HCT116 (cell line): Measurements from ENCODE around the gene HNRNPDL. TPM values are rescaled to one million over a fixed set of nuclear protein-coding genes. Genes with fewer than 3 reads are reported as not detected.
A peak's percentile ranks its signal among the peaks of the same experiment; 100 is the strongest.

Experiments
- ATAC-seq: fragments of 200-7000 bp; cut with Tn5 transposase; 2 replicates; pipeline ENCODE4 v1.9.1; 2020; ENCODE audit warnings: mild to moderate bottlenecking, moderate library complexity
- BruUV-seq: library from RNA; stranded (reverse); fragments of 400-500 nt; replicated peaks from 2 replicates; lab custom pipeline; 2021; lab: Mats Ljungman, UMichigan
- CTCF ChIA-PET: fragments of 300-600 bp; sonication (Branson Sonifier 250); formaldehyde crosslinking; loops from one replicate; lab custom pipeline; 2021; ENCODE audit warnings: antibody characterized with exemption; lab: Charles Lee
- POLR2A ChIA-PET: fragments of 300-600, 350-600 bp; sonication (Branson Sonifier 250); formaldehyde crosslinking; loops from one replicate; lab custom pipeline; 2021; ENCODE audit warnings: antibody characterized with exemption; lab: Charles Lee
- RAD21 ChIA-PET, 2 experiments: fragments of 300-600 bp; sonication (Branson Sonifier 250); formaldehyde crosslinking; loops; one replicate each; lab custom pipeline; 2023; ENCODE audit warnings: low total read pairs in 2 of 2; ENCODE audit not compliant: uncharacterized antibody in 2 of 2, unreplicated experiment in 2 of 2, low non-redundant PET in 1 of 2; lab: Charles Lee
- DNase-seq: peaks from one replicate; pipeline ENCODE4 v3.0.0-alpha.2; 2010; ENCODE audit warnings: low read depth, low spot score
- H2AFZ ChIP-seq: fragments of 200-600 bp; shearing (Covaris generic), sonication (generic); 2 replicates; pipeline ENCODE4 v1.6.1; 2017; ENCODE audit warnings: low read depth, mixed run types, mixed read lengths, antibody characterized with exemption, low read length; ENCODE audit not compliant: poor library complexity, severe bottlenecking
- H3K27ac ChIP-seq: 2 replicates; pipeline ENCODE4 v1.5.1; 2012; ENCODE audit warnings: low read depth, low read length
- H3K27me3 ChIP-seq: fragments of 200-600 bp; sonication (generic); 2 replicates; pipeline ENCODE4 v1.6.1; 2016; ENCODE audit warnings: mixed run types, low read length, mixed read lengths; ENCODE audit not compliant: insufficient read depth
- H3K36me3 ChIP-seq, 2 experiments: fragments of 200-500 bp in 1 of 2; fragments of 200-600 bp in 1 of 2; sonication (Bioruptor generic) in 1 of 2; sonication (generic) in 1 of 2; 2 replicates each; pipeline versions ENCODE4 v1.5.1 to v1.6.1; 2014 to 2016; ENCODE audit warnings: low read length in 2 of 2, inconsistent platforms in 1 of 2, mixed read lengths in 1 of 2, mixed run types in 1 of 2; ENCODE audit not compliant: insufficient read depth in 2 of 2, control insufficient read depth in 1 of 2
- H3K4me1 ChIP-seq, 2 experiments: fragments of 200-600 bp in 1 of 2; sonication (generic) in 1 of 2; 2 replicates each; pipeline versions ENCODE4 v1.5.1 to v1.6.1; 2012 to 2017; ENCODE audit warnings: low read length in 2 of 2, inconsistent platforms in 1 of 2, mild to moderate bottlenecking in 1 of 2, mixed read lengths in 1 of 2, mixed run types in 1 of 2, moderate library complexity in 1 of 2; ENCODE audit not compliant: insufficient read depth in 2 of 2, control insufficient read depth in 1 of 2
- H3K4me2 ChIP-seq: fragments of 200-600 bp; sonication (generic); 2 replicates; pipeline ENCODE4 v1.6.1; 2017; ENCODE audit warnings: mixed run types, low read length, mixed read lengths
- H3K4me3 ChIP-seq, 2 experiments: fragments of 200-600 bp in 1 of 2; sonication (generic) in 1 of 2; replicated peaks in 1 of 2; 2 replicates each; pipeline ENCODE4 v1.5.1; 2011 to 2016; ENCODE audit warnings: low read length in 2 of 2, control low read depth in 1 of 2, low read depth in 1 of 2, mild to moderate bottlenecking in 1 of 2, mixed read lengths in 1 of 2, mixed run types in 1 of 2
- H3K79me2 ChIP-seq: fragments of 200-600 bp; sonication (generic); 2 replicates; pipeline ENCODE4 v1.6.1; 2017; ENCODE audit warnings: mild to moderate bottlenecking, mixed run types, low read length, moderate library complexity, mixed read lengths; ENCODE audit not compliant: insufficient read depth
- H3K9ac ChIP-seq: fragments of 200-600 bp; sonication (generic); 2 replicates; pipeline ENCODE4 v1.6.1; 2016; ENCODE audit warnings: low read length, mixed read lengths
- H3K9me2 ChIP-seq: fragments of 200-600 bp; sonication (generic), shearing (Covaris generic); 2 replicates; pipeline ENCODE4 v1.6.1; 2017; ENCODE audit warnings: mixed run types, mild to moderate bottlenecking, moderate library complexity; ENCODE audit not compliant: insufficient read depth
- H3K9me3 ChIP-seq, 2 experiments: fragments of 200-500 bp in 1 of 2; fragments of 200-600 bp in 1 of 2; sonication (Bioruptor generic) in 1 of 2; sonication (generic) in 1 of 2; 2 replicates each; pipeline ENCODE4 v1.6.1; 2014 to 2017; ENCODE audit warnings: low read length in 2 of 2, mixed read lengths in 2 of 2, inconsistent platforms in 1 of 2, low read depth in 1 of 2, mild to moderate bottlenecking in 1 of 2, mixed run types in 1 of 2, moderate library complexity in 1 of 2; ENCODE audit not compliant: control insufficient read depth in 1 of 2, insufficient read depth in 1 of 2
- H4K20me1 ChIP-seq: fragments of 200-600 bp; sonication (generic), shearing (Covaris generic); 2 replicates; pipeline ENCODE4 v1.6.1; 2017; ENCODE audit warnings: mixed run types, mild to moderate bottlenecking, moderate library complexity; ENCODE audit not compliant: insufficient read depth
- CBX3 ChIP-seq: IDR thresholded peaks from 2 replicates; pipeline ENCODE4 v1.6.1; 2012; ENCODE audit warnings: low read depth
- CEBPB ChIP-seq: IDR thresholded peaks from 2 replicates; pipeline ENCODE4 v1.6.1; 2012; ENCODE audit warnings: low read depth
- ELF1 ChIP-seq: IDR thresholded peaks from 2 replicates; pipeline ENCODE4 v1.6.1; 2012; ENCODE audit warnings: low read depth, borderline replicate concordance
- EZH2 ChIP-seq: fragments of 200-600 bp; sonication (generic); IDR thresholded peaks from 2 replicates; pipeline ENCODE4 v1.6.1; 2017; ENCODE audit warnings: antibody characterized with exemption, mixed run types
- POLR2AphosphoS5 ChIP-seq: IDR thresholded peaks from 2 replicates; pipeline ENCODE4 v1.6.1; 2011; ENCODE audit warnings: mild to moderate bottlenecking, low read depth, low read length, moderate library complexity
- RAD21 ChIP-seq: IDR thresholded peaks from 2 replicates; pipeline ENCODE4 v1.6.1; 2012; ENCODE audit warnings: low read depth, mild to moderate bottlenecking
- SP1 ChIP-seq: IDR thresholded peaks from 2 replicates; pipeline ENCODE4 v1.6.1; 2012; ENCODE audit warnings: low read depth
- SRF ChIP-seq: IDR thresholded peaks from 2 replicates; pipeline ENCODE4 v1.6.1; 2012; ENCODE audit warnings: low read depth
- TCF7L2 ChIP-seq: IDR thresholded peaks from 2 replicates; pipeline ENCODE4 v1.7.0; 2011; ENCODE audit warnings: borderline replicate concordance, inconsistent platforms; ENCODE audit not compliant: insufficient read depth, insufficient read length; ENCODE audit errors: extremely low read depth
- ZFX ChIP-seq: fragments of 450-650 bp; IDR thresholded peaks from 2 replicates; pipeline ENCODE4 v1.6.1; 2017
- ZNF274 ChIP-seq: fragments of 200-500 bp; sonication (Bioruptor generic); IDR thresholded peaks from 2 replicates; pipeline ENCODE4 v1.6.1; 2014; ENCODE audit warnings: mild to moderate bottlenecking, low read depth, low read length, inconsistent platforms
- intact Hi-C: fragments of 100-400 bp; cut with micrococcal nuclease; formaldehyde crosslinking; loops from 2 replicates; pipeline ENCODE4 v1.10.0; 2022
- total RNA-seq: library from RNA; stranded (reverse); gene quantifications from one replicate; pipeline ENCODE4 v1.2.1, GENCODE V29; 2021; ENCODE audit not compliant: unreplicated experiment
- TF ChIP-seq, protein P1 (sequence below): IDR thresholded peaks from 2 replicates; pipeline ENCODE4 v1.6.1; 2012
- TF ChIP-seq, protein P2 (sequence below), 3 experiments: fragments of 200-600 bp in 1 of 3; sonication (generic) in 1 of 3; IDR thresholded peaks in 2 of 3; conservative IDR thresholded peaks in 1 of 3; 2 replicates each; pipeline ENCODE4 v1.5.1; 2012 to 2017; ENCODE audit warnings: low read depth in 2 of 3, low read length in 2 of 3, antibody characterized with exemption in 1 of 3, borderline replicate concordance in 1 of 3, control low read depth in 1 of 3, mild to moderate bottlenecking in 1 of 3, mixed read lengths in 1 of 3, mixed run types in 1 of 3, moderate library complexity in 1 of 3; ENCODE audit not compliant: insufficient read depth in 1 of 3
- TF ChIP-seq, protein P3 (sequence below): IDR thresholded peaks from 2 replicates; pipeline ENCODE4 v1.6.1; 2012; ENCODE audit warnings: low read depth

Gene HNRNPDL
- total RNA-seq, 1 experiment from 2014 or later: 206 TPM

DNA sequence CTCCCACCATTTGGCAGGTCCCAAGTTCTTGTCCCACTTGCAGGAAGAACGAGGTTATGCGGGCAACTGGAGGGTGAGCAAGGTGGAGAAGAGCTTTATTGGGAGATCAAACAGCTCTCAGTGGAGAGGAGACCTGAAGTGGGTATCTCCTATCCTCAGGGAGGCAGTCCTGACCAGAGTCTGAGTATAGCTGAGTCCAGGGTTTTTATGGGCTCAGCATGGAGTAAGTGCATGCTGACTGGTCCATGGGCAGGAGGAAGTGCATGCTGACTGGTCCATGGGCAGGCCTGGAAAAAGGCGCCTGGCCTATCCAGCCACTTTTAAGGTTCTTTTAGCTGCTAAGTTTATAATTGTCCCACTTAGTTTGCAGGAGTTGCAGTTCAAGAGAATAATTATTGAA, 49.0 kb downstream of the HNRNPDL start:
- ChIA-PET CTCF (interaction anchor here (1.5 kb wide), 1 partner anchor 48 kb away, joined by 5 read pairs; no protein-coding TSS in a partner anchor), POLR2A (interaction anchor here (1.8 to 3.7 kb wide), 2 partner anchors 43 to 48 kb away, joined by 4 to 23 read pairs; no protein-coding TSS in a partner anchor), RAD21 (no interaction called here)
- no peak for DNase-seq
- Histone ChIP-seq H4K20me1 (no peaks in the 10 kb centered on the region), H3K9me2 (no peaks in the 10 kb centered on the region), H3K9ac (no peak overlapping the region), H3K4me2 (no peak overlapping the region), H3K4me1 (peaks cover 11 to 18% of the 10 kb centered on the region in 2 experiments), H3K4me3 (no peak overlapping the region), H3K27ac (no peak overlapping the region), H3K27me3 (no peaks in the 10 kb centered on the region), H2AFZ (no peak overlapping the region), H3K36me3 (no peaks in the 10 kb centered on the region), H3K79me2 (peaks cover 6% of the 10 kb centered on the region), H3K9me3 (no peaks in the 10 kb centered on the region)
- intact Hi-C loops: no loop called here
- ATAC-seq: peak; percentile 51
- TF ChIP-seq ZNF274: no peak
- TF ChIP-seq ZFX: no peak
- TF ChIP-seq CBX3: no peak
- no peak for TF ChIP-seq SRF
- TF ChIP-seq, protein P1, sequence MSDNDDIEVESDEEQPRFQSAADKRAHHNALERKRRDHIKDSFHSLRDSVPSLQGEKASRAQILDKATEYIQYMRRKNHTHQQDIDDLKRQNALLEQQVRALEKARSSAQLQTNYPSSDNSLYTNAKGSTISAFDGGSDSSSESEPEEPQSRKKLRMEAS: no peak
- TF ChIP-seq POLR2AphosphoS5: no peak
- BruUV-seq: no TSS peak

DNA sequence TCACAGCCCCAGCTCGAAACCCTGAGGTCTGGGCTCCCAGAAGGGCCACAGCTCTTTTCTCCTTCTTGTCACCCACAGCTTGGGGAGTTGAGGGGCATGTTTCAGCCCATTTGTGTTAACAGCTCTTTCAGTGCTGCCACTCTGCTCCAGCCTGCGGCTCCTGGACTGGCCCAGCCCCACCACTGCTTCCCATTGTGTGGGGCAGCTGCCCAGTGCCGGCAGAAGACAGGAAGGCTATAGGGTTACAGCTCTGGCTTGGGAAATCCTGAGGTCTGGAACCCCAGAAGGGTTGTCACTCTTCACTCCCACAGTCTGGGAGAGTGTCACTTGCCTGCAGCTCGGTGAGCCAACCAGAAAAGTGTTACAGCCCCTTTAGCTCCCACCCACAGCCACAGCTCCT, 49.4 kb downstream of the HNRNPDL start:
- no peaks in the 10 kb centered on the region for H4K20me1 ChIP-seq
- BruUV-seq: no TSS peak
- peak overlapping the region; percentile 31; the same call in 1 of the 2 replicates for H3K27ac ChIP-seq
- CTCF ChIA-PET: interaction anchor here (1.0 to 1.5 kb wide), 2 partner anchors 8 to 48 kb away, joined by 3 to 5 read pairs; no protein-coding TSS in a partner anchor
- H3K36me3 ChIP-seq: no peaks in the 10 kb centered on the region
- H2AFZ ChIP-seq: no peak overlapping the region
- H3K27me3 ChIP-seq: no peaks in the 10 kb centered on the region
- no peak overlapping the region for H3K9ac ChIP-seq
- intact Hi-C loops: no loop called here
- POLR2A ChIA-PET: interaction anchor here (1.8 to 3.7 kb wide), 2 partner anchors 43 to 48 kb away, joined by 4 to 23 read pairs; no protein-coding TSS in a partner anchor
- H3K9me2 ChIP-seq: no peaks in the 10 kb centered on the region
- H3K9me3 ChIP-seq: no peaks in the 10 kb centered on the region
- peak overlapping the region; percentile 19 for H3K4me2 ChIP-seq
- H3K79me2 ChIP-seq: peaks cover 10% of the 10 kb centered on the region
- RAD21 ChIA-PET: no interaction called here
- ATAC-seq (peak; percentile 30), DNase-seq (no peak)
- peaks cover 11 to 22% of the 10 kb centered on the region in 2 experiments for H3K4me1 ChIP-seq
- H3K4me3 ChIP-seq: no peak overlapping the region
- no peak for TF ChIP-seq ZFX
- TF ChIP-seq, protein P2, sequence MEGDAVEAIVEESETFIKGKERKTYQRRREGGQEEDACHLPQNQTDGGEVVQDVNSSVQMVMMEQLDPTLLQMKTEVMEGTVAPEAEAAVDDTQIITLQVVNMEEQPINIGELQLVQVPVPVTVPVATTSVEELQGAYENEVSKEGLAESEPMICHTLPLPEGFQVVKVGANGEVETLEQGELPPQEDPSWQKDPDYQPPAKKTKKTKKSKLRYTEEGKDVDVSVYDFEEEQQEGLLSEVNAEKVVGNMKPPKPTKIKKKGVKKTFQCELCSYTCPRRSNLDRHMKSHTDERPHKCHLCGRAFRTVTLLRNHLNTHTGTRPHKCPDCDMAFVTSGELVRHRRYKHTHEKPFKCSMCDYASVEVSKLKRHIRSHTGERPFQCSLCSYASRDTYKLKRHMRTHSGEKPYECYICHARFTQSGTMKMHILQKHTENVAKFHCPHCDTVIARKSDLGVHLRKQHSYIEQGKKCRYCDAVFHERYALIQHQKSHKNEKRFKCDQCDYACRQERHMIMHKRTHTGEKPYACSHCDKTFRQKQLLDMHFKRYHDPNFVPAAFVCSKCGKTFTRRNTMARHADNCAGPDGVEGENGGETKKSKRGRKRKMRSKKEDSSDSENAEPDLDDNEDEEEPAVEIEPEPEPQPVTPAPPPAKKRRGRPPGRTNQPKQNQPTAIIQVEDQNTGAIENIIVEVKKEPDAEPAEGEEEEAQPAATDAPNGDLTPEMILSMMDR (IDR thresholded peaks at IDR 0.05 in 2 of 3, conservative IDR thresholded peaks at IDR 0.05 in 1 of 3; ENCODE audit: borderline replicate concordance in 1 of 3, insufficient read depth in 1 of 3, low read depth in 2 of 3, low read length in 2 of 3): no peak
- TF ChIP-seq CEBPB: no peak
- no peak for TF ChIP-seq EZH2
- TF ChIP-seq, protein P1: no peak
- TF ChIP-seq, protein P3, sequence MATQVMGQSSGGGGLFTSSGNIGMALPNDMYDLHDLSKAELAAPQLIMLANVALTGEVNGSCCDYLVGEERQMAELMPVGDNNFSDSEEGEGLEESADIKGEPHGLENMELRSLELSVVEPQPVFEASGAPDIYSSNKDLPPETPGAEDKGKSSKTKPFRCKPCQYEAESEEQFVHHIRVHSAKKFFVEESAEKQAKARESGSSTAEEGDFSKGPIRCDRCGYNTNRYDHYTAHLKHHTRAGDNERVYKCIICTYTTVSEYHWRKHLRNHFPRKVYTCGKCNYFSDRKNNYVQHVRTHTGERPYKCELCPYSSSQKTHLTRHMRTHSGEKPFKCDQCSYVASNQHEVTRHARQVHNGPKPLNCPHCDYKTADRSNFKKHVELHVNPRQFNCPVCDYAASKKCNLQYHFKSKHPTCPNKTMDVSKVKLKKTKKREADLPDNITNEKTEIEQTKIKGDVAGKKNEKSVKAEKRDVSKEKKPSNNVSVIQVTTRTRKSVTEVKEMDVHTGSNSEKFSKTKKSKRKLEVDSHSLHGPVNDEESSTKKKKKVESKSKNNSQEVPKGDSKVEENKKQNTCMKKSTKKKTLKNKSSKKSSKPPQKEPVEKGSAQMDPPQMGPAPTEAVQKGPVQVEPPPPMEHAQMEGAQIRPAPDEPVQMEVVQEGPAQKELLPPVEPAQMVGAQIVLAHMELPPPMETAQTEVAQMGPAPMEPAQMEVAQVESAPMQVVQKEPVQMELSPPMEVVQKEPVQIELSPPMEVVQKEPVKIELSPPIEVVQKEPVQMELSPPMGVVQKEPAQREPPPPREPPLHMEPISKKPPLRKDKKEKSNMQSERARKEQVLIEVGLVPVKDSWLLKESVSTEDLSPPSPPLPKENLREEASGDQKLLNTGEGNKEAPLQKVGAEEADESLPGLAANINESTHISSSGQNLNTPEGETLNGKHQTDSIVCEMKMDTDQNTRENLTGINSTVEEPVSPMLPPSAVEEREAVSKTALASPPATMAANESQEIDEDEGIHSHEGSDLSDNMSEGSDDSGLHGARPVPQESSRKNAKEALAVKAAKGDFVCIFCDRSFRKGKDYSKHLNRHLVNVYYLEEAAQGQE: no peak
- no peak for TF ChIP-seq CBX3
- TF ChIP-seq SP1: no peak
- TF ChIP-seq TCF7L2: no peak
- no peak for TF ChIP-seq POLR2AphosphoS5
- no peak for TF ChIP-seq ELF1
- TF ChIP-seq RAD21: no peak
